Activated CD8-positive, alpha-beta memory T cell treated with anti-CD3 and anti-CD28 coated beads, Interleukin-2, amount 50 U/mL, for 24 hours (primary cell): Measurements from ENCODE around the gene KIAA0513.
"Not testable (repeated sequence)": the region's sequence is repeated elsewhere in the genome, so short reads cannot be mapped to it uniquely, and the experiment has no call there.

ENCODE experiments used
- DNase-seq: peaks from one replicate; pipeline ENCODE4 v3.0.0-alpha.2; 2020; ENCODE audit errors: extremely low read depth

KIAA0513 gene

DNA sequence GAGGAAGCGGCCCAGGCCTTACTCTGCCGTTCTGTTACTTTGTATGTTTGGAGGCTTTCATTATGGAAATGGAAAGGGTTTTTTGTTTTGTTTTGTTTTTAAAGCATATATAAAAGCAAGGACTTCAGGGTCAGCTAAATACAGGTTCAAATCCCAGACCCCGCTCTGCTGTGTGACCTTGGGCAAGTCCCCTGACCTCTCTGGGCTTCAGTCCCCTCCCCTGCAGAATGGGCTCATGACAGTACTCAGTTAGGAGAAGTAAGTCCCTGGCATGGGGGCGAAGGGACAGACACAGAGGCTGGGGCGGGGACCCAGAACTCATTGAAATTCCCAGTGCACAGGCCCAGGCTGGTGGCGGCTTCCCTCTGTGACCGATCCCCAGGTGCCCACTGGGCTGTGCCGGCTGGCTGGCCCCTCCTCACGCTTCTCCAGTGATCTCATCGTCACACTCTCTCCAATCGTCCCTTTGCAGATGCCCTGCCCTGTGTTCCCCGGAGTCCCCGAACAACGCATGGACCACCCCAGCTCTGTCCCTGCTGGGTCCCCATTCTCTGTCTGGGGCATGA is 85.7 kb downstream of the KIAA0513 start:
- DNase-seq = no peak

GRCh38 chr16:85113913-85114312 is 86.3 kb downstream of the KIAA0513 start:
- no peak for DNase-seq

GRCh38 chr16:85114909-85115567 is 87.4 kb downstream of the KIAA0513 start:
- peak; percentile 58 for DNase-seq

DNA sequence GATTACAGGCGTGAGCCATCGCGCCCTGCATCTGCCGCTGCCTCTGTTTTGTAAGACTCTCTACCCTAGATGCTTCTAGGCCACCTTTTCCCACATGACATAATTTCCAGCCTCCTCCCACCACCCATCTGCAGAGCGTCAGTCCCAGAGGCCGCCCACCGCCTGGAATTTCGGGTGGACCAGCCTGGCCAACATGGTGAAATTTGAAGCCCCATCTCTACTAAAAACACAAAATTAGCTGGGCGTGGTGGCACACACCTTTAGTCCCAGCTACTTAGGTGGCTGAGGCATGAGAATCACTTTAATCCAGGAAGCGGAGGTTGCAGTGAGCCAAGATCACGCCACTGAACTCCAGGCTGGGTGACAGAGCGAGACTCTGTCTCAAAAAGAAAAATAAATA is 89.8 kb downstream of the KIAA0513 start:
- no peak for DNase-seq

DNA sequence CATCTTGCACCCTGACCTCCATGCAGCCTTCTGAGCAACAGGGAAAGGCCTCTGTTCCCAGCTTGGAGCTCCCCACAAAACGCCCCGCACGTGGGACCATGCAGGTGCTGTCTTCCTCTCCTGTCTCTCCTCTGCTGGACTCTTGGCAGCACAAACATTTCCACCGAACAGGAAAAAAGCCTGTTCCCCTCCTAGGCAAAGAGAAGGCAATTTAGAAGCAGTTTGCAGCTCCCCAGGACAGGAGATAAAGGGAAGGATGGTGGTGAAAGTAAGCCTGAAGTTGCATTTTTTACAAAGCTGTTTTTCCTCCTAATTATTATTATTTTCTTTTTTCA is 92.4 kb downstream of the KIAA0513 start:
- no peak for DNase-seq

- not testable (repeated sequence) for DNase-seq
Measured at GRCh38 chr16:85123441-85123840, 95.8 kb downstream of the KIAA0513 start.

- no peak for DNase-seq
Measured at GRCh38 chr16:85123891-85124635, 96.5 kb downstream of the KIAA0513 start.

DNA sequence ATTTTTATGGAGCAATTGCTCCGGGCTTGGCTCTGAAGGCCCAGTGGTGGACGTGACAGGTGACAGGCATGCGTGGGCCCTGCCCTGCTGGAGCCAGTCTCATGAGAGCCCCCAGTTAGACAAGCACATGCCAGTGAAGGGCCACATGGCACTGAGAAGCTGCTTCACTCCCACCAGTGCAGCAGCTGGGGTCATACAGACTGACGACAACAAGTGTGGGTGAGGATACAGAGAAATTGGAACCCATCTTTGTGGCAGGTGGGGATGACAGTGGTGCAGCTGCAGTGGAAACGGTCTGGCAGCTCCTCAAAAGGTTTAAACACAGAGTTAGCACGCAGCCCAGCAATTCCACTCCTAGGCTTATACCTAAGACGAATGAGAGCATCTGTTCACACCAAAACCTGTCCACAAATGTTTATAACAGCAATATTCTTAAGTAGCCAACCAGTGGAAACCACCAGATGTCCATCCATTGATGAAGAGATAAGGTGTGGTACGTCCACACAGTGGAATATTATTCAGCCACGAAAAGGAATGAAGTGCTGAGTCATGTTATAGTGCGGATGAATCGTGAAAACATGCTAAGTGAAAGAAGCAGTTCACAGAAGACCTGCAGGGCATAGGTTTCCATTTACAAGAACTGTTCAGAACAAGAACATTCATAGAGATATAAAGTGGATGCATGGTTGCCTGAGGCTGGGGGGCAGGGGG is 97.2 kb downstream of the KIAA0513 start:
- no peak for DNase-seq

GRCh38 chr16:85125570-85126393 is 98.2 kb downstream of the KIAA0513 start:
- DNase-seq = no peak

DNA sequence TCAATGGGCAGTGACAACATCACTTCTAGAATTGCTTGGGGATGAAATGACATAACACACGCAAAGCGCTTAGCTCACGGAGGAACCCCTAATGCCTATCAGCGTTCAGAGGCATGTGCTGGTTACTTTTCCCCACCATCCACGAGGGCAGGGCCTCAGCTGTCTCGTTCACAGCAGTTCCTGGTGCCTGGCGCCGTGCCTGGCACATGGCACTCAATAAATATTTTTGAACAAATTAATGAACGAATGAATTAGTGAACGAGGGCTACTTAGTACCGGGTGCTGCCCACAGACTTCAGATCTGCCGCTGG is 98.8 kb downstream of the KIAA0513 start:
- DNase-seq = no peak

DNA sequence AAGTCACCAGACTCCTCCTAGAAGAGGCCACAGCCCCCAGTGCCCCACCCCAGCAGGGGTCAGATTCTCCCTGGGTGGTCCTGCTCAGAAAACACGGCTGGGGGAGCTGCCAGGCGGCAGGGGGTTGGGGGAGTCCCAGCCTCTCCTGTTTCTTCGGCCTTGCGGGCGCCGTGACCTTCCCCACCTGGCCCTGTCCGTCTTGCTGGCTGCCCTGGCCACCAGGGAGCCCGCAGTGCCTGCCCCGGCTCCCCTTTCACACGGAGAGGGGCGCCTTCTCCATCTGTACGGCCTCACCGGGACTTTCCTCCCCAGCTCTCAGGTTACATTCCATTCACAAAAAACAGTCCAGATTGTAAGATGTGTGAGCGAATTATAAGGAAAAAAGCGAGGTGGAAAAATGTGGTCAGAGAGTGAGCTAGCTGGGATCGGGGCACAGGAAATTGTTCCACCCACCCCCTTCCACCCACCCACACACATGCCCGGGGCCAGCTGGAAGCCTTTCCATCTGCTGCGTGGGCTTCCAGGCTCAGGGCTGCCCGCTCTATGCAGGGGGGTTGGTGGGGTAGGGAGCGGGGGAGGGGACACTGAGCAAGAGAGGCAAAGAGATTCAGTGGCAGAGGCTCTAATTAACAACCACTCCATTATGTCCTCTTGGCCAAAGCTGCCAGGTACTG is 99.2 kb downstream of the KIAA0513 start:
- no peak for DNase-seq

- DNase-seq = no peak
Measured at GRCh38 chr16:85127379-85127723, 99.8 kb downstream of the KIAA0513 start.

GRCh38 chr16:85128079-85128837 is 100.7 kb downstream of the KIAA0513 start:
- no peak for DNase-seq

DNA sequence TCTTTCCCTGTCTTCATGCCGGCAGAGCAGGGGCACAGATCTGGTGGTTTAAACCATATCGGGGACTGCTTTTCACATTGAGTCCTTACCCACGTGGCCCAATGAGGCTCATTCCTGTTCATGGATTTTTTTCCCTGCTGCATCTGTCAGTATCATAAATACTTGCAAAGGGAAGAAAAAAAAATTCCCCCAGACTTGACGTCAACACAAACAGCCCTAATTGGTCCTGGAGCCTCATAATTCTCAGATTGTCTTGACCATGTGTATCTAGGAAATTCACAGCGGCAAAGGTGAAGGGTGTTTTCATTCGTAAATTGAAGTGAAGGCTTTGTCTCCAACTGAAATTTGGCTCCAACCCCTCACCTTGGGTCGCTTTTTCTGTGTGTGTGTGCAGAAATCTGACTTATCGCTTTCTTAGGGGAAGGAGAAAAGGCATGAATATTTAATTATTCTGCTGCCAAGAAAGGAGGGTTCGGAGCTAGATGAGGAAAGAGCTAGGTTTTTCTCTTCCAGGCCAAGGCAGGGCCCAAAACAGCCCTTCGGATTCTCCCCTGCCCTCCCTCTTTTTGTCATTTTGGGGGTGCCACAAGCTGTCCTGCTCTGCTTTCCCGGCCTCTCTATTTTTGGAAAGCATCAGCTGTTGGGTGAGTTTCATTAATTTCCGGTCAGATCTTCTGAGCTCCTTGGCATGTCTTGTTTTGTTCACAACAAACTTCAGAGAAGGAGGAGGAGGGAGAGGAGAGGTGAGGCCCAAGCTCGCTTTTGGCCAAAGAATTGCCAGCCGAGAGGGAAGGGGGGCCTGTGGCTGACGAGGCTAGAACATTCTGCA is 102.5 kb downstream of the KIAA0513 start:
- DNase-seq = no peak

DNA sequence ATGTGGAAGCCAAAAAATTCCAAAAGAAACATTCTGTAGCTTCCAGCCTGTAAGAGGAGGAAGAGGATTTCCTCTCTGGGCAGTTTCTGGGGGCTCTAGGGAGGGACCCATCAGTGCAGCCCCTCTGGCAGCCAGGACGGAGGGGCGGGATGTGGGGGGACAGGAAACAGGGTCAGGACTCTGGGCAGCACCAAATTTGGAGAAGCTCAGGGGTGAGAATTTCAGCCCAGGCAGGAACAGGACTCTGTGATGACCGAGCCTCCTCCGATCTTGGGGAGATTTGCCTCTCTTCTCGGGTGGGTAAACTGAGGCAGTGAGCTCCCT is 103.1 kb downstream of the KIAA0513 start:
- DNase-seq = no peak

DNA sequence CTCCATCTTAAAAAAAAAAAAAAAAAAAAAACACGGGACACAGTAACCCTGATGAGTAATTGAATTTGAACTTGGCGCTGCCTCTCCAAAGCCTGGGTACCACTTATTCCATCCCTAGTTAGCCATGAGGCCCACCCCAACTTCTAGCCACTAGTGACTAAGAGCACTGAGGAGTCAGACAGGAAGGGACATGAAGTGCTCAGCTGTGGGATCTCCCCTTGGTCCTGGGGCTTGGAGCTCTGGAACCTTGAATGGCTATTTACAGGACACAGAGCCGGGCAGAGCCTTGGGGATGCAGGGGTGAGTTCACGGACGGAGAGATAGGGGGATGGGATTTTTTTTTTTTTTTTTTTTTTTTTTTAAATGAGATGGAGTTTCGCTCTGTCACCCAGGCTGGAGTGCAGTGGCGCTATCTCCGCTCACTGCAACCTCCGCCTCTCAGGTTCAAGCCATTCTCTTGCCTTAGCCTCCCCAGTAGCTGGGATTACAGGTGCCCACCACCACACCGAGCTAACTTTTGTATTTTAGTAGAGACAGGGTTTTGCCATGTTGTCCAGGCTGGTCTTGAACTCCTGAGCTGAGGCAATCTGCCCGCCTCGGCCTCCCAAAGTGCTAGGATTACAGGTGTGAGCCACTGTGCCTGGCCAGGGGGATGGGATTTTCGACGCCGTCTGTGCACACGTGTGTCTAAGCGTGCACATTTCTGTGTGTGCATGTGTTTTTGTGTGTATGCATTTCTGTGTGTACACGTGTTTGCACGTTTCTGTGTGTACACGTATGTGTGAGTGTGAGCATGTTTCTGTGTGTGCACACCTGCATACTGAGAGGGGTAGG is 105.1 kb downstream of the KIAA0513 start:
- no peak for DNase-seq

DNA sequence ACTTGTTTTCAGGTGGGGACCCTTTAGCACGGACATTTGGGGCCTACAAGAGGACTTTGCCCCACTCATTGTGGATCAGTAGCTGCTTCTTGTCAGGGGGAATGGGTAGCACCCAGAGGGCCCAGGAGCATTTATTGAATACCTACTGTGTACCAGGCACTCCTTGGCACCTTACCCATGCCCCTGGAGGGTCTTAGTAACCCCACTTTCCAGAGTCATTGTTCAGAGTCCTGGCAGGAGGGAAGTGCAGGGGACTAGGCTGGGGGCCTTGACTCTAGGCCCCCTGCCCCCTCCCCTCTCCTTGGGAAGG is 105.7 kb downstream of the KIAA0513 start:
- DNase-seq = no peak

DNA sequence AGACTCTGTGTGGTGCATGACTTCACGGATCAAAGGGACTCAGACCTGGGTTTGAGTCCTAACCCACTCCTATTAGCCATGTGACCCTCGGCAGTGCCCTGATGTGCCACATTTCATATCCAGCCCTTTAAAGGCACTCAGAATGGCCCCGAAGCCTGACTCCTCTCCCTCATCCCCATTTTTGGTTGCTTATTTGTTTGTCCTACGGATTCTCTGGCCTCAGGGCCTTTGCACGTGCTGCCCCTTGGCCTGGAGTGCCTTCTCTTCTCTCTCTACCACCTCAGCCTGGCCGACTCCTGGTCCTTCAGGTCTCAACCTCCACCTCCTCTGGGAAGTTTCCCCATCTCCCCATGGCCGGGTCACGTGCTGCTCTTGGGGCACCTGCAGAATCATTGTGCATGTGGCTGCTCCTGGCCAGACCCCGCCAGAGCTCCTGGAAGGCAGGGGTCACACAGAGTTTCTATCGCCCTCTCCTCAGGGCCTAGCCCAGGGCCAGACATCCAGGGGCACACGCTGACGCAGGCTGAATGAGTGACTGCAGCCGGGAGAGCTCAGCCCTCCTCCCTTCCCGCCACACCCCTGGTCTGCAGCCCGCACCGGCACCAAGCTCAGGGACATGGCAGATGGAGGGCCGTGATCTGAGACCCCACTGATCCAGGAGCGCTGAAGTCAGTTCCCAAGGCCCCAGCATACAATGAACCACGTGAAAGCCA is 106.6 kb downstream of the KIAA0513 start:
- no peak for DNase-seq

DNA sequence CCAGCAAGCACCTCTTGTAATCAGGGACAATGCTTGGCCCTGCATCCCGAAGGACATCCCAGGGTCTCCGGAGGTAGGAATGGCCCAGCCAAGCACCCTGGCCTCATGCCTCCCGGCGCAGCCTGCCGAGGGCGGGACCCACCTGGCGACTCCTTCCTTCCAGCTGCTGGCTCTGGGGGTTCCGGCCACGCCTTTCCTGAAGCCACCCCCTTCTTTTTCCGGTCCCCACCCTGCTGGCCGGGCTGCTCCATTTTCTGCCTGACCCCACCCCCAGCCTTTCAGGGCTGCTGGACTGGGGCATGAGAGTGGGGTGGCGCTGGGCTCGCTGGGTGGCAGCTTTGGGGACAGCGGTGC is 107.2 kb downstream of the KIAA0513 start:
- no peak for DNase-seq
